GM12872 (cell line): ENCODE measurements around the gene FGD4.

Experiments used
- CTCF ChIP-seq: IDR thresholded peaks from 3 replicates; pipeline ENCODE4 v1.5.1; 2011; ENCODE audit warnings: low read depth, mild to moderate bottlenecking, low read length, moderate library complexity; ENCODE audit not compliant: insufficient read depth

Gene FGD4

GRCh38 chr12:32503730-32504129 lies 104.4 kb downstream of the FGD4 start:
- no peak for TF ChIP-seq CTCF

GRCh38 chr12:32504591-32504990 lies 105.2 kb downstream of the FGD4 start:
- no peak for TF ChIP-seq CTCF

- no peak for TF ChIP-seq CTCF
Observed at GRCh38 chr12:32505067-32505945, 105.9 kb downstream of the FGD4 start.

GRCh38 chr12:32507942-32508320 lies 108.6 kb downstream of the FGD4 start:
- TF ChIP-seq CTCF = no peak

- TF ChIP-seq CTCF = no peak
Observed at GRCh38 chr12:32508626-32509025, 109.3 kb downstream of the FGD4 start.

DNA sequence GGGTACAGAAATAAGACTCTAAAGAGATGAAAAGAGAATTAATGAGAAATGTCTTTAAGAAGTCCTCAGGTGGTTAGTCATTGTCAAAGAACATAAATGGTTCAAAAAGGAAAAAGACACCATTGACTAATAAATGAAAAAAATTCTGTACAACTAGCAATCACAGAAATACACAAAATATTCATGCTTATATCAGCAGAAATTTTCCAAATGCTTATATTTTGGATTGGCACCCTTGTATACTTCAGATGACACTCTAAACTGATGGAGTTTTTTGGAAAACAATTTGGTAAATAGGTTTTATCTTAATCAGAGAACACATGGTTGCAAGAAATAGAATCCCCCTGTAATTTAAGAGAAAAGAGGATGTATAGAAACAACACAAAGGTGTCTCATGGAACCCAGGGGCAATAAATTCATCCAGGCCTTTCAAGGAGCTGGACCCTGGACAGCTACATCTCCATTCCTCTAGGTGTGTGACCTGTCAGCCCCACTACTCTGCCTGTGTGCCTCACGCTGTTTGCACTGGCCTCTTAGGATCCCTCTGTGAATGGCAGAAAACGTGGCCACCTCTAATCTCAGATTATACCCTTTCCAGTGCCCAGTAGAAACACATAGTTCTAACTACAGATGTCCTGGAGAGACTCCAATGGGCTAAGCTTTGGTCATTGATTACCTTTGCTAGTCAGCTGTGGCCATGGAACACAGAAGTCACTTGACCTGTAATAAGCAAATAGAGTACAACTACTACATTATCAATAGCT lies 110.2 kb downstream of the FGD4 start:
- no peak for TF ChIP-seq CTCF

GRCh38 chr12:32512379-32512778 lies 113.0 kb downstream of the FGD4 start:
- no peak for TF ChIP-seq CTCF
